GM12892 (cell line): ENCODE data around the gene VWA3B.

Experiments
- POLR2A ChIP-seq: IDR thresholded peaks from 2 replicates; pipeline ENCODE4 v1.6.1; 2011; ENCODE audit warnings: low read depth, low read length, control low read depth
- POLR2AphosphoS5 ChIP-seq: IDR thresholded peaks from 2 replicates; pipeline ENCODE4 v1.6.1; 2011; ENCODE audit warnings: low read depth, low read length, control low read depth
- TAF1 ChIP-seq: IDR thresholded peaks from 2 replicates; pipeline ENCODE4 v1.6.1; 2011; ENCODE audit warnings: low read depth, mild to moderate bottlenecking, control low read depth, low read length, borderline replicate concordance

- TF ChIP-seq POLR2A (no peak), POLR2AphosphoS5 (no peak), TAF1 (no peak)
Observed at GRCh38 chr2:98308068-98308467, 221.1 kb downstream of the VWA3B start.
